Stimulated activated CD8-positive, alpha-beta memory T cell treated with anti-CD3 and anti-CD28 coated beads, Interleukin-12 subunit alpha, Interleukin-12 subunit beta, amount 100 ng/mL, for 24 hours (primary cell): Measurements from ENCODE around the gene FGF14.

Source experiments
- DNase-seq: peaks from one replicate; pipeline ENCODE4 v3.0.0-alpha.2; 2020; ENCODE audit errors: extremely low read depth

Gene FGF14

DNA sequence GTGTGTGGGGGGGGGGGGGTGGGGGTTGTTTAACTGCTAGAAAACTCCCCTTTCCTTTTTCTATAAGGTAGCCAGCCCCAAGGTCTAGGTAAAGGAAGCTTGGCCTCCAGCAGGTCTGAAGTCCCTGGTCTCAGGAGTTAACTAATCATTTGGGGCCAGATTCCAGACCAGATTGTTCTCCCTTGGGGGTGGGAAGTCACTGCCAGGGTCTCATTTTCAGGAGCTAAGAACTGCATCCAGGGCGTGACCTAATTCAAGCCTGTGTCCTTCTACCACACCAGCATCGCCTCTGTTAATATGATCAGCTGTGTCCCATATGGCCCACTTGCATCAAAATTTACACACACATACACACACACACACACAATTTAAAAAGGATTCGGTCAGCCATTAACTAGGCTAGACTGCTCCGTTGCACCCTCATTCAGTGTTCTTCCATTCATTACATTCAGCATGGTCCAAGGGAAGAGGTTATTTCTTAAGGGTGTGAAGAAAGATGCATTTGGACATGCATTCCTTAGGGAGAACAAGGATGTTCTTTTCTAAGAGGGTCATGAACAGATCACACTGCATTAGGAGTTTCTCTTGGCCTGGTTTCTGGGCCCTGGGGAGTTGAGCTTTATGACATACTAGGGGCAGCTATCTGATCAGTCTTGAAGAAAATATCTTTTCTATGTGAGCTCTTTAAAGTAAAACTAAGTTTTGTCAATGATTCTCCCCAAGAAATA lies 91.0 kb downstream of the FGF14 start:
- DNase-seq = no peak

- no peak for DNase-seq
Measured at GRCh38 chr13:102309110-102309509, 92.7 kb downstream of the FGF14 start.

GRCh38 chr13:102302534-102302933 lies 99.3 kb downstream of the FGF14 start:
- DNase-seq = no peak

GRCh38 chr13:102300379-102300778 lies 101.5 kb downstream of the FGF14 start:
- DNase-seq = no peak

DNA sequence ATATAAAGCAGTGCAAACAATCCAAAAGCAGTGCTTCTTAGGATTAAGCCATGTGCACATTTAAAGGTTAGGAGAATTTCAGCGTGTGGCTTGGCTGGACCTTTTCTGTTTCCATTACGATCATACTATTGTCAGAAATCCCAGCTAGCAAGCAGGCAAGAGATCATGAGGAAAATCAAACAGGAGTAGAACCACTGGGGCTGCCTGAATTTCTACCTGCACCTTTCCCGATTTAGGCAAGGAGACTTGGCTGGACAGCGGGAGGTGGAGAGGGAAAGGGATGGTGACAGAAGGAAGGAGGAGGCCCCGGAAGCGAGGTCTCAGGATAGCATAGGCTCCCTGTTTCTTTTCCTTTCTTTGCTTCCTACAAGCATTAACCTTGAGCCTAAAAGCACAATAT lies 102.5 kb downstream of the FGF14 start:
- no peak for DNase-seq

DNA sequence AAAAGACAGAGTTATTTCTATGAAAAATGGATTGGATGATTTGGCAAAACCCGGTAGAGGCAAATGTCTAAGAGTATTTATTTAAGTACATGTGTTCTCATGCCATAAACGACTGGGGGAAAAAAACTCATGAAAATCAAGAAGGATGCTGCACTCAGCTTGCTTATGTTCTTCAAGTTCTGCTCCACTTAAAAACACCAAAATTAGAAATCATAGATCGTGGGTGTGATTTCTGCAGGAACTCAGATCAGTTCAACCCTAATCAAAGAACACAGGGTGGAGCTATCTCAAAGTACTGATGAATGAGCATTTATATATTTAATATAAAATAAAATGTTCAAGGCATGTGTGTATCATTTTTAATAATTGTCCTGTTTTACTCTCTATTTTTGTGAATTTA lies 103.8 kb downstream of the FGF14 start:
- DNase-seq = no peak

GRCh38 chr13:102295316-102296048 lies 106.4 kb downstream of the FGF14 start:
- DNase-seq = no peak

DNA sequence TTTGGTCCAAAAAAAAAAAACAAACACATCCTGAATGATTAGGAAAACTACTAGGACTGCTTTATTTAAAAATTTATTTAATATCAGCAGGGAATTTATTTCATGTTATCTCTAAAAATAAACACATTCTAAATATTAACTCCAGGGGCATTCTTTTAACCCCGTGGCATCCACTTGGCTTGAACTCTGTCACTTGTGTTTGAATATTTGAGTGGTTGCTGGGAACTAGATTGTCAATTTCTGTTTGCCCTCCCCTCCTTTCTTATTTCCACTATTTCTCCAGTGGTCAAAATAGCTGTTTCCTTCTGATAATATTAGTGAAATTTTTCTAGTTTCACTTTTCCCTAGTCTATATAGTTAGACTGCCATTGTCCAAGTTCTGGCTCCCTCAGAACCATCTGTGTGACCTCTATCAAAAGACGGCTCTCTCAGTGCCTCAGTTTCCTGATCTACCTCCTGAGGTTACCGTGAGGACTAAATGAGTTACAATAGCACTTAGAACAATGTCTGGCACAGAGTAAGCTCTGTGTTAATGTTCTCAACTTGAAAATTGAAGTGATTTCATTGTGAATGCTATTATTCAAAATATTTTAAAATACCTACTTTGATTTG lies 107.3 kb downstream of the FGF14 start:
- DNase-seq = no peak

DNA sequence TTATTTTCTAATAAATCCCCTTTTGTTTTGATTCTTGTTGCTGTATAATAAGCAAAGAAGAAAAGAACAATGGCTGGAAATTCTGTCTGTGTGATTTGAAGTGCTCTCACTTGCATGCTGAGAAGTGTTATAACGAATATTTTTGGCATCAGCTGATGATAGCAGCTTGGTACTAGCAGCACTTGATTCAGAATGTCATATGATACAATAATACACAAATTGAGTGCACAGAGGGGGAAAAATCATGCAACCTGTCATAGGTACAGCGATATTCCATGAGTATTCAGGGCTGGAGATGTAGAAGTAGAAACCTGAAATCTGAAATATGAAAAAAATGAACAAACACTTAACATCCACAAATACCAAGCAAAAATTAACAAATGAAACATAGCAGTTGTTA lies 108.1 kb downstream of the FGF14 start:
- DNase-seq = no peak

DNA sequence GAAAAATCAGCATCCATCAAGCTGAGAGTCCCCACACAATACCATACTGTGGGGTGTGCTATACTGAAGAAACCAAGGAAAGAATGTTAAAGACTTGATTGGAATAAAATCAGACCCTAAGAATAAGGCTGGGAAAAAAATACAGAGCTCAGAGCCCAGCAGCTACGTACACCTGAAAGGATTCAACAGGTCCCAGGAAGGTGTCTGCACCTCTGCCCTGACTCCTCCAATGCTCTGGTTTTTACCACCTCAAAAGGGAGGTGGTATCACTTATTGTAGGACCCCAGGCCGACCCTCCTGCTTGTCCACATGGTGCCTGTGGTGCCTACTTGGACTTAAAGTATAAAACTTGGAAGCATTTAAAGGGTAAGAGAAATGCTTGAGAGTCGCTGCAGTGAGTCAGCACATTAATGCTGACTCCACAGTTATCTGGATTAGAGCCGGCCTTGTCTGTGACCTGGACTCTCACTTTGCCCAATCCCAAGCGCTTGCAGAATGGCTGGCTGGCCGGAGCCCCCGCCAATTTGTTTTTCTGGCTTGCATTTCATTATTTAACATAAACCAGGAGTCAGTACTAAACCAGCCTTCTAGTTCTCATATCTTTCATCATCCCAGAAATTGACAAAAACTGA lies 110.1 kb downstream of the FGF14 start:
- no peak for DNase-seq

DNA sequence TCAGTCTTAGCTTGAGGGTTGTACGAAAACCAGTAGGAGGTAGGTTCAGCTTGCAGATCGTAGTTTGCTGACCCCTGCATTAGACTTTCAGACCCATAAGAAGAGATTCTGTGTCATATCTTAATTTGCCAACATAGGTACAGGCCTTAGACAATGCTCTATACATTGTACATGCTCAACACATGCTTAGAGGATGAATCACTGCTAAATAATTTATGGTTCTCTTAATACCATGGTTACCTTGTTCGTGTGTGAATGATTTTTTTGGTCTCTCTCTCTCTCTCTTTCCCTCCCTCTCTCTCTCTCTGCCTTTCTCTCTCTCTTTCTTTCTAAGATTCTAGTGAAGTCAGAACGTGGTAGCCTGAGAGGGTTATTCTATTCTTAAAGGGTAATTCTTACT lies 112.2 kb downstream of the FGF14 start:
- DNase-seq = no peak

- DNase-seq = no peak
Measured at GRCh38 chr13:102286326-102286725, 115.5 kb downstream of the FGF14 start.

- DNase-seq = no peak
Measured at GRCh38 chr13:102280366-102280765, 121.5 kb downstream of the FGF14 start.

DNA sequence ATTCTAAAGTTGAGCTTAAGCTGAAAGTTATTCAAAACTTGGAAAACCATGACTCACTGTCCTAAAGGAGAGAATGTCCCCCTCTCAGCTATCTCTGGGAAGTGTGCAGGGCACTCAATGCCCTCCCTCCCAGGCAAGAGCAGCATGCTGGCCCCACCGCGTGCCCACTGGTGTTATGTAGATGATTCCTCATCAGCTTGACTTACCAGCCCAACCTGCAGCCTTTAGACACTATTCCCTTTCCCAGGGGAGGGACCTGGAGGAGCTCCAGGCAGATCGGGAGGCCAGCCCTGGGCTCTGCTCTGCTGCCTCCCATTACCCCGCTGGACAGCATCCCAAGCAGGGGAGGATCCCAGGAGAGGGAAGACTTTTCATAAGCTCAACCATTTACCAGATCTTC lies 124.6 kb downstream of the FGF14 start:
- no peak for DNase-seq

- DNase-seq = no peak
Measured at GRCh38 chr13:102276404-102276803, 125.4 kb downstream of the FGF14 start.

DNA sequence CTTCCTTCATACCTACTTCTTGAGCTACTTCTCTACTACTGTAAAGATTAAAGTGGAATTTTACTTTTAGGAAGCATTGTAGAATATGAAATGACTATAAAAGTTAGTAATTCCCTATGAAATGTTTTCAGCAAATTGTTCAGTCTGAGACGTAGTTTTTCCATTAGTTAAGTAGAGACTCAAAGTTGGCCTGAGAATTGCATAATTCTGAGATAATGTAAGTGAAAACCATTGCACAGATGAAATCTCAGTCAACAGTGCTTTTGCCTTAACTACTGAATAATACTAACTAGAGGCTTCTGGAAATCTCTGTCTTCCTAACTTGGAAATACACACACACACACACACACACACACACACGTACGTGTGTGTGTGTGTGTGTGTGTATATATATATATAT lies 125.9 kb downstream of the FGF14 start:
- no peak for DNase-seq

DNA sequence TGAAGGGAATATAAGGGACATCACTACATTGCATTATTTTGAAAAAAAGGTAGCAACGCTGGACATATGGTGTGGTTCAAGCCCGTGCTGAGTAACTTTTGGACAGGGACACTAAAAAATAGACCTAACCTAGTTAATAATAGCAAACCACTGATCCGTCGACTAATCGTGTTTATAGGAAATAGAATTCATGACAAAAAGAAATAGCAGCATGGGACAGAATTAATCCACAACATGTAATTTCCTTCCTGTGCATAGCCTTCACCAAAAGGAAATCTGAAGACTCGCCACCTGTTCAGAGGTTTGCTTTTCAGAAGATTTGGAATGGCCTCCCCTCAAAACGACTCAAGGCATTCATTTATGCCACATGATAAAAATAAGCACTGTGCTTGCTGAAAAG lies 128.7 kb downstream of the FGF14 start:
- DNase-seq = no peak

DNA sequence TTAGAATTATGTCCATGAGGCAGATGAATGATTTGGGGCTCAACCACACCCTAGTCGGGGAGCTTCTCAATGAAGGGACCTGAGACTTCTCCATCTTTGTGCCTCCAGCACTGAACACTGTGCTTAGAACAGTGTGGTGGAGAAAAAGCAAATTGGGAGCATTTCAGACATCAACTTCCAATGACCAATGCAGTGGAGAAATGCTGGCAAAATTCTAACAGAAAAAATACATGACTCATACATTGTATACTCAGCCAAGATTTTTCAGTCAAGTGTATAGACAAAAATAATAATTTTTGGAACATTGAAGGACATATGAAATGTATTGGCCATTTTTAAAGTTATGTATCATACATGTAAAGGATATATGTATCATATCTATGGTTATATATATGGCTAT lies 134.7 kb downstream of the FGF14 start:
- no peak for DNase-seq

DNA sequence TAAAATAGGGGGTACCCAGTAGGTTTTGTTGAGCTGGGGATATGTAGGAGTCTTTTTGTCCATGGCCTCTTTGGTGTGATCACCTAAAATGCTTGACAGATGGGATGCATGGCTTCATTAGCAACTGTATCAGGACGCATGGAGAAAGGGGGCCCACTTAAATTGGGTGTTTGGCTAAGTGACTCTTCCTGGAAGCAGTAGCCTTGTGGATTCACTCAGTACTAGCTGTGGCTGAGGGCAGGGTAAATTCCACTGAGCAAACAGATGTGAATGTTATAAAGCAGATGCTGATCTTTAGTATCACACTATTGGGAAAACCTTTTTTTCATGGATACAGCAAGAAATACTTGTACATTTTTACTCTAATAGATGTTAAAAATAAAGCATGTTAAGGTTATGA lies 140.0 kb downstream of the FGF14 start:
- DNase-seq = no peak

DNA sequence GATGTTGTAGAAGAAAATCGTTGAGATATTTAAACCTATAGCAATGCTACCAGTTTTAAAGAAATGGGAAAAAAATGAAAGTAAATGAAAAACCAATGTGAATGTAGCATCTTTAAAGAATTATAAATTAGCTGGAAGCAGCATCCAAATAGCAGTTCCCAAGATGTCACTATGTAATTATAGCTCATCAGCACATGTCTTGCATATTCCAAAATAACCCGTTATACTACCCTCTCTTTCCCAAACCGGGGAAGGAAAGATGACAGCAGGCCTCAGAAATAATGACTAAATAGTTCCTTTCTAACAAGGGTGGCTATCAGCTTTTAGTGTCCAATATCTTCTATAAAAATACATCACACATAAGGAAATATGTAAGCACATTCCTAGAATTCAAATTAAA lies 140.5 kb downstream of the FGF14 start:
- DNase-seq = no peak

DNA sequence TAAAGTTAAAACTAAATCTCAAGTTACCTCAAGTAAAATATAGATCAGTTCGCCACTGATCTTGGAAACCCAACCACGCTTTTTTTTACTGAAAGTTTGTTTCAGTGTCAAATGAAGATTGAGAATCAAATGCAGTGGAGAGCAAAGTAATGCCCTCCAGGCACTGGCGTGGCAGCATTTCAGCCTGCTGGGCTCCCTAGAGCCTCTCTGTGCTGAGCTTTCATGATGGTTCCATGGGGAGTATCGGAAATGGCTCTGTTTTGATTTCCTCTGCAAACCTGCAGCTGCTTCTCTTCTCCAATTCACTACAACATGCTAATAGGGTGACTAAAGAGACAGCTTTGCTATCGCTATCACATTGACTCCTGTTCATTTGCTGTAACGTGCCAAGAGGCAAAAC lies 141.6 kb downstream of the FGF14 start:
- DNase-seq = no peak

DNA sequence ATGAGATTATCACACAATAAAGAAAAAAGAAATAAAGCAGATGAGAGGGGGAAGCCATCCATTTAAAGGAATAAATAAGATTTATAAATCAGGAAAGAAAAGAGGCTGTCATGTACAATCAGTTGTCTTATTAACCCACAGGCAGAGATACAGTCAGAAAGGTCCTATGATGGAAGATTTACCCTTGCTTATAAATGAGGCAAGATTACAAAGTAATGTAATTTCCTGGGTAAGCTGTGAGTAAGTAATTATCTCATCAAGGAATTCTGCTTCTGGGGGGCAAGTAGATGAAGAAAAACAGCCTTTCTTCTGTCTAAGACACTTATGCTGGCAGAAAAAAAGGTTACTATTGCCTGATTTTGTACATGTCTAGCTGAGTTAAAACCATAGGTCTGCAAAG lies 146.4 kb downstream of the FGF14 start:
- no peak for DNase-seq

- no peak for DNase-seq
Measured at GRCh38 chr13:102251817-102252216, 150.0 kb downstream of the FGF14 start.
